A172 (cell line): Measurements from ENCODE around the gene MAP3K2. TPM values are rescaled to one million over a fixed set of nuclear protein-coding genes. Genes with fewer than 3 reads are reported as not detected.
A peak's percentile ranks its signal among the peaks of the same experiment; 100 is the strongest.
"Not testable (repeated sequence)": the region's sequence is repeated elsewhere in the genome, so short reads cannot be mapped to it uniquely, and the experiment has no call there.

Experiments used
- DNase-seq: peaks from one replicate; pipeline ENCODE4 v3.0.0-alpha.2; 2015; ENCODE audit warnings: low spot score
- total RNA-seq: library from RNA; depleted of rRNA; stranded (reverse); fragments of >200 nt; shearing (Covaris generic); gene quantifications from 2 replicates; pipeline ENCODE4 v1.2.3, GENCODE V29; 2014

Gene MAP3K2
- total RNA-seq, 1 experiment from 2014 or later: 43.3 TPM

DNA sequence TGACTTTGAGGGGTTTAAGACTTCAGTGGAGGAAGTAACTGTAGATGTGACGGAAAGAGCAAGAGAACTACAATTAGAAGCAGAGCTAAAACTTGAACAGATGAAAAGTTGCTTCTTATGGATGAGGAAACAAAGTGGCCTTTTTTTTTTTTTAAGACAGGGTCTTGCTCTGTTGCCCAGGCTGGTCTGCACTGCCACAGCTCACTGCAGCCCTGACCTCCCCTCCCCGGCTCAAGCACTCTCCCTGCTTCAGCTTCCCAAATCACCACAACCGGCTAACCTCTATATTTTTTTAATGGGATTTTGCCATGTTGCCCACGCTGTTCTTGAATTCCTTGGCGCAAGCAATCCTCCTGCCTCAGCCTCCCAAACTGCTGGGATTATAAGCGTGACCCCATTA is 3.2 kb downstream of the MAP3K2 start:
- DNase-seq: no peak

GRCh38 chr2:127382831-127383230 is 4.9 kb downstream of the MAP3K2 start:
- no peak for DNase-seq

GRCh38 chr2:127381762-127382161 is 6.0 kb downstream of the MAP3K2 start:
- DNase-seq: no peak

GRCh38 chr2:127379712-127380355 is 7.9 kb downstream of the MAP3K2 start:
- no peak for DNase-seq

GRCh38 chr2:127378720-127379119 is 9.1 kb downstream of the MAP3K2 start:
- no peak for DNase-seq

GRCh38 chr2:127377262-127377661 is 10.5 kb downstream of the MAP3K2 start:
- no peak for DNase-seq

GRCh38 chr2:127376257-127376656 is 11.5 kb downstream of the MAP3K2 start:
- no peak for DNase-seq

GRCh38 chr2:127373362-127374083 is 14.3 kb downstream of the MAP3K2 start:
- no peak for DNase-seq

DNA sequence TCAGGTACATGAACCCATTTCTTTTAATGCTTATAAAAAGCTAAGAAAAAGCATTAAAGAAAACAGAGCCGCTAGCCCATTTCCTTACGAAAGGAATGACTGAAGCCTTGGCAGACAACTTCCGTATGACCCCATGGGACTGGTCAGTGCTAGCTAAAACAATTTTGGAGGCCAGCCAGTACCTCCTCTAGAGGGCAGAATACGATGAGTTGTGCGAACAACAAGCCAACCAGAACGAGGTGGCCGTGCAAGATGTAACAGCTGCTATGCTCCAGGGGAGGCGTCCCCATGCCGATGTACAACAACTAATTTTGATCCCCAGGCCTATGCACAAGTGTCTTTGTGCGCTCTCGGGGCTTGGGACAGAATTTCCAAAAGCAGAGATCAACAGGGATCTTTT is 16.7 kb downstream of the MAP3K2 start:
- DNase-seq: no peak

- DNase-seq: no peak
Measured at GRCh38 chr2:127370010-127370409, 17.8 kb downstream of the MAP3K2 start.

- no peak for DNase-seq
Measured at GRCh38 chr2:127365211-127365643, 22.5 kb downstream of the MAP3K2 start.

GRCh38 chr2:127362971-127363370 is 24.8 kb downstream of the MAP3K2 start:
- no peak for DNase-seq

DNA sequence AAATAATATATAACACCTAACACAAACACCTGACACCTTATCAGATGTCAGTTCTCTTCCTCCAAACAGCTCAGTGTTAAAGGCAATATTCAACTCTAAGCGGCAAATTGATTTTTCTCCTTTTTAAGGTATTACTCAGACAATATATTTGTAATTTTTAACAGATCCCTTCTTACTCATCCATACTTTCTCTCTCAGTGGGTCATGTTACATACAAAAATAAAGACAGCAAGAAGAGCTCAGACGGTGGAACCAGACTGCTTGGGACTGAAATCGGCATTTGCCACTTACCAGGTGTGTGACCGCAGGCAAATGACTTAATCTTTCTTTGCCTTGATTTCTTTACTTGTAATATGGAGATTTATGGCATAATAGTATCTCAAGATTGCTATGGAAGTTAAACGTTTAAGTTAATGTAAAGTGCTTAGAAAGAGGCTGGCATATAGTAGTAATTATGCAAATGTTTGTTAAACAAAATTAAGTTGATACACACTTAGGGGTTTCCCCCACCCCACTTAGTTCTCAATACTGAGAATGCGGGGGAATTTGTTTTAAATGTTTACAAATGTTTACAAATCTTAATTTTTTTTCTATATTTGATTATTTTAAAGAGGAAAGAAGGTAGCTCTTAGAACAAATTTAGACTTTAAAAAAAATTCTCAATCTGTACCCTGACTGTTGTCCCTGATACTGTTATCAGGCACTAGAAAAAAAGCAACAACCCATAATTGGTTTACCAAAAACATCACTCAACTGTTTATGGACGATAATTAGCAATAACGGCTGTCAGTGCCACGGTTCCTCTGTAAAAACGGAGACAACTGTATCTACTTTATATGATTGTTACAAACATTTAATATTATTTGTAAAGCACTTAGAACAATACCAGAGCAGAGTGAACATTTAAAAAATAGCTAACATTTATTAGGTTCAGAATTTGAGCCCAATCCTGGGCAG is 25.6 kb downstream of the MAP3K2 start:
- no peak for DNase-seq

DNA sequence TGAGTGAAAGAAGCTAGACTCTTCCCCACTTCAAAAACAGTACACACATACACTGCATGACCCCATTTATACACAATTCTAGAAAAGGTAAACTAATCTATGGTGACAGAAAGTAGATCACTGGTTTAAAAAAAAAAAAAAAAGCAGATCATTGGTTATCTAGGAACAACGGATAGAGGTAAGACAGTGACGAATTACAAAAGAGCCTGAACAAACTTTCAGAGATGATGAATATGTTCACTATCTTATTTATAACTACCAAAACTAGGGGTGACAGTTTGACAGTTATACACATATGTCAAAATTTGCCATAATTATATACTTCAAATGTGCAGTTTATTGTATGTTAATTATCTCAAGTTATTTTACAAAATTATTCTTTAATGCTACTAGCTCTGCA is 27.5 kb downstream of the MAP3K2 start:
- DNase-seq: no peak

DNA sequence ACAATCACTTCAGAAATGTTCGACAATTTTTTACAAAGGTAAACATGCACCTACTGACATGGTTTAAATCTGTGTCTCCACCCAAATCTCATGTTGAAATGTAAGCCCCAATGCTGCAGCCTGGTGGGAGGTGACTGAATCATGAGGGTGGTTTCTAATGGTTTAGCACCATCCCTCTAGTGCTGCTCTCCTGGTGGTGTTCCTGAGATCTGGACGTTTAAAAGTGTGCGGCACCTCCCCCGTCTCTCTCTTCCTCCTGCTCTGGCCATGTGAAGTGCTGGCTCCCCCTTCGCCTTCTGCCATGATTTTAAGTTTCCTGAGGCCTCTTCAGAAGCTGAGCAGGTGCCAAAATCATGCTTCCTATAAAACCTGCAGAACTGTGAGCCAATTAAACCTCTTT is 28.3 kb downstream of the MAP3K2 start:
- DNase-seq: no peak

GRCh38 chr2:127358971-127359370 is 28.8 kb downstream of the MAP3K2 start:
- DNase-seq: no peak

- DNase-seq: no peak
Measured at GRCh38 chr2:127358044-127358443, 29.7 kb downstream of the MAP3K2 start.

- DNase-seq: no peak
Measured at GRCh38 chr2:127357591-127357990, 30.2 kb downstream of the MAP3K2 start.

DNA sequence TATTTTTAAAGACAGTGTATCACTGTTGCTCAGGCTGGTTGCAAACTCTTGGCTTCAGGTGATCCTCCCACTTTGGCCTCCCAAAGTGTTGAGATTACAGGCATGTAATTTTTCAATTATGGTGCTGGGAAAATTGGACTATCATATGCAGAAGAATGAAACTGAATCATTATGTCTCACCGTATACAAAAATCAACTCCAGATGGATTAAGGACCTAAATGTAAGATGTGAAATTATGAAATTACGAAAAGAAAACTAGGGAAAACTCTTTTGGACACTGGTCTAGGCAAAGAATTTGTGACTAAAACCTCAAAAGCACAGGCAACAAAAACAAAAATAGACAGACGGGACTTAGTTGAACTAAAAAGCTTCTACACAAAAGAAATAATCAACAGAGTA is 31.2 kb downstream of the MAP3K2 start:
- DNase-seq: no peak

- peak; percentile 32 for DNase-seq
Measured at GRCh38 chr2:127355407-127356008, 32.3 kb downstream of the MAP3K2 start.

DNA sequence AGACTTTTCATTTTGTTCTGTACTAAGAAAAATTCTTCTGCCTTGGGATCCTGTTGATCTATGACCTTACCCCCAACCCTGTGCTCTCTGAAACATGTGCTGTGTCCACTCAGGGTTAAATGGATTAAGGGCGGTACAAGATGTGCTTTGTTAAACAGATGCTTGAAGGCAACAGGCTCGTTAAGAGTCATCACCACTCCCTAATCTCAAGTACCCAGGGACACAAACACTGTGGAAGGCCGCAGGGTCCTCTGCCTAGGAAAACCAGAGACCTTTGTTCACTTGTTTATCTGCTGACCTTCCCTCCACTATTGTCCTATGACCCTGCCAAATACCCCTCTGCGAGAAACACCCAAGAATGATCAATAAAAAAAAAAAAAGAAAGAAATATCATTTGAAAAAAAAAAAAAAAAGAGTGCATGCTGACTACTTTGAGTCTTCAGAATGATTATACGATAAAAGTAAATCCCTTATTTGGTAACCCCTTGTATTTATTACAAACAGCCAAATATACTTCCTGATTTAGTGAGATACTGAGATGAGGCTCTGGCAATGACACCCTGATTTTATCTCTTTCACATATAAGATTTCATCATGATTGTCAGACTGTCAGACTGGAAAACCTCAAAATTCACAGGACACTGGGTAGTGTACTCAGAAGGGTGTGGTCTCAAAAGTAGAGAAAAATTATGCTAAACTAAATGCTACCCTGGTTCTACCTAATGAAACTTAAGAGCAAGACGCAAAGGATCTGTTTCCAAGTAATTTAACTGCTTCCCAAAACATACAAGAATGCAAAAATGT is 33.7 kb downstream of the MAP3K2 start:
- not testable (repeated sequence) for DNase-seq
